A549 (cell line): Measurements from ENCODE around the gene DPEP3. TPM values are rescaled to one million over a fixed set of nuclear protein-coding genes. Genes with fewer than 3 reads are reported as not detected.

Source experiments
- ATAC-seq, 2 experiments: fragments of 200-7000 bp in 1 of 2; fragments of >200 bp in 1 of 2; cut with Nextera tagmentation in 1 of 2; cut with Tn5 transposase in 1 of 2; 3 replicates each; pipeline versions ENCODE4 v1.8.0 to v1.9.1; 2018 to 2020; ENCODE audit warnings: mild to moderate bottlenecking in 1 of 2, moderate library complexity in 1 of 2
- CTCF ChIA-PET: fragments of 300-600 bp; sonication (Branson Sonifier 250); formaldehyde crosslinking; extraction: SDS; loops from one replicate; lab custom pipeline; 2021; ENCODE audit warnings: antibody characterized with exemption, inconsistent platforms; lab: Yijun Ruan, JAX
- POLR2A ChIA-PET: fragments of 350-600 bp; formaldehyde crosslinking; extraction: SDS; loops from one replicate; lab custom pipeline; 2021; ENCODE audit warnings: antibody characterized with exemption, inconsistent platforms; lab: Yijun Ruan, JAX
- DNase-seq, 2 experiments: peaks; one replicate each; pipeline versions ENCODE4 v3.0.0 to v3.0.0-alpha.2; 2011 to 2016; ENCODE audit warnings: low read depth in 1 of 2, low spot score in 1 of 2
- FAIRE-seq: peaks from 2 replicates; lab custom pipeline; 2011; peaks lifted over from hg19 to GRCh38; lab: Jason Lieb, UNC
- H3K27ac ChIP-seq, 2 experiments: fragments of >200 bp; sonication (Bioruptor Twin); formaldehyde crosslinking; 3 replicates each; pipeline ENCODE4 v1.5.1; 2016 to 2017
- H3K4me1 ChIP-seq: fragments of >200 bp; sonication (Bioruptor Twin); formaldehyde crosslinking; 3 replicates; pipeline ENCODE4 v1.6.1; 2016
- H3K4me2 ChIP-seq: fragments of >200 bp; sonication (Bioruptor Twin); formaldehyde crosslinking; 3 replicates; pipeline ENCODE4 v1.6.1; 2016
- H3K4me3 ChIP-seq: fragments of >200 bp; sonication (Bioruptor Twin); formaldehyde crosslinking; 3 replicates; pipeline ENCODE4 v1.5.1; 2016
- H3K9me3 ChIP-seq: fragments of >200 bp; sonication (Bioruptor Twin); formaldehyde crosslinking; 3 replicates; pipeline ENCODE4 v1.6.1; 2016
- CBX8 ChIP-seq: fragments of 200-600 bp; sonication (generic); IDR thresholded peaks from 2 replicates; pipeline ENCODE4 v1.6.1; 2016
- CEBPB ChIP-seq, 2 experiments: fragments of >200 bp in 1 of 2; sonication (Bioruptor Twin) in 1 of 2; formaldehyde crosslinking in 1 of 2; IDR thresholded peaks; 2 replicates each; pipeline ENCODE4 v1.6.1; 2012 to 2016
- CHD2 ChIP-seq: fragments of 150-350 bp; IDR thresholded peaks from 2 replicates; pipeline ENCODE4 v1.6.1; 2014; ENCODE audit warnings: low read length; ENCODE audit not compliant: partially characterized antibody
- ESRRA ChIP-seq: fragments of 150-350 bp; IDR thresholded peaks from 2 replicates; pipeline ENCODE4 v1.6.1; 2014; ENCODE audit warnings: mild to moderate bottlenecking, low read length, borderline replicate concordance
- JUN ChIP-seq, 2 experiments: fragments of >200 bp; sonication (Bioruptor Twin); formaldehyde crosslinking; IDR thresholded peaks; 2 replicates in 1 of 2; 3 replicates in 1 of 2; pipeline ENCODE4 v1.6.1; 2016 to 2017
- MAFK ChIP-seq: fragments of 450-650 bp; IDR thresholded peaks from 2 replicates; pipeline ENCODE4 v1.6.1; 2014; ENCODE audit not compliant: partially characterized antibody
- RAD21 ChIP-seq, 2 experiments: fragments of >200 bp in 1 of 2; sonication (Bioruptor Twin) in 1 of 2; formaldehyde crosslinking in 1 of 2; IDR thresholded peaks in 1 of 2; conservative IDR thresholded peaks in 1 of 2; 2 replicates in 1 of 2; 3 replicates in 1 of 2; pipeline ENCODE4 v1.6.1; 2012 to 2018; ENCODE audit warnings: inconsistent platforms in 1 of 2
- RCOR1 ChIP-seq: fragments of 150-350 bp; IDR thresholded peaks from 2 replicates; pipeline ENCODE4 v1.6.1; 2014; ENCODE audit warnings: antibody characterized with exemption, low read length, low read depth
- TP53 ChIP-seq: fragments of 250-450 bp; sonication (Bioruptor Pico); IDR thresholded peaks from 2 replicates; pipeline ENCODE4 v1.5.0; 2021; ENCODE audit warnings: mild to moderate bottlenecking, moderate library complexity
- ZSCAN20 ChIP-seq: fragments of 250-450 bp; sonication (Bioruptor Pico); IDR thresholded peaks from 2 replicates; pipeline ENCODE4 v1.8.0; 2022; ENCODE audit warnings: mild to moderate bottlenecking, moderate library complexity
- WGBS: methylation state at CpG from one replicate; pipeline ENCODE4 v1.1.6; 2017; ENCODE audit errors: missing lambda C conversion rate; 5-methylcytosine and 5-hydroxymethylcytosine counted together
- polyA plus RNA-seq, 4 experiments: library from polyadenylated mRNA; depleted of rRNA in 3 of 4; stranded (reverse); fragments of >200 nt; fragmentation: RNase III in 1 of 4; extraction: RNeasy Plus Mini Kit Qiagen cat#74134 plus additional on column Dnase treatment in 1 of 4; gene quantifications; 2 replicates in 3 of 4; 3 replicates in 1 of 4; pipeline ENCODE4 v1.2.3, GENCODE V29; 2011 to 2017
- TF ChIP-seq, protein P1 (sequence below): fragments of 200-600 bp; sonication (generic); IDR thresholded peaks from 2 replicates; pipeline ENCODE4 v1.6.1; 2016; ENCODE audit warnings: antibody characterized with exemption, mild to moderate bottlenecking, moderate library complexity
- TF ChIP-seq, protein P2 (sequence below): IDR thresholded peaks from 2 replicates; pipeline ENCODE4 v1.6.1; 2012; ENCODE audit warnings: low read depth, borderline replicate concordance
- TF ChIP-seq, protein P3 (sequence below): IDR thresholded peaks from 2 replicates; pipeline ENCODE4 v1.6.1; 2012
- TF ChIP-seq, protein P4 (sequence below): fragments of >200 bp; sonication (Bioruptor Twin); formaldehyde crosslinking; IDR thresholded peaks from 3 replicates; pipeline ENCODE4 v1.5.1; 2016

The DPEP3 gene
- polyA plus RNA-seq, 2 of the 4 experiments (the other 2 are of a cell fraction): not detected

DNA sequence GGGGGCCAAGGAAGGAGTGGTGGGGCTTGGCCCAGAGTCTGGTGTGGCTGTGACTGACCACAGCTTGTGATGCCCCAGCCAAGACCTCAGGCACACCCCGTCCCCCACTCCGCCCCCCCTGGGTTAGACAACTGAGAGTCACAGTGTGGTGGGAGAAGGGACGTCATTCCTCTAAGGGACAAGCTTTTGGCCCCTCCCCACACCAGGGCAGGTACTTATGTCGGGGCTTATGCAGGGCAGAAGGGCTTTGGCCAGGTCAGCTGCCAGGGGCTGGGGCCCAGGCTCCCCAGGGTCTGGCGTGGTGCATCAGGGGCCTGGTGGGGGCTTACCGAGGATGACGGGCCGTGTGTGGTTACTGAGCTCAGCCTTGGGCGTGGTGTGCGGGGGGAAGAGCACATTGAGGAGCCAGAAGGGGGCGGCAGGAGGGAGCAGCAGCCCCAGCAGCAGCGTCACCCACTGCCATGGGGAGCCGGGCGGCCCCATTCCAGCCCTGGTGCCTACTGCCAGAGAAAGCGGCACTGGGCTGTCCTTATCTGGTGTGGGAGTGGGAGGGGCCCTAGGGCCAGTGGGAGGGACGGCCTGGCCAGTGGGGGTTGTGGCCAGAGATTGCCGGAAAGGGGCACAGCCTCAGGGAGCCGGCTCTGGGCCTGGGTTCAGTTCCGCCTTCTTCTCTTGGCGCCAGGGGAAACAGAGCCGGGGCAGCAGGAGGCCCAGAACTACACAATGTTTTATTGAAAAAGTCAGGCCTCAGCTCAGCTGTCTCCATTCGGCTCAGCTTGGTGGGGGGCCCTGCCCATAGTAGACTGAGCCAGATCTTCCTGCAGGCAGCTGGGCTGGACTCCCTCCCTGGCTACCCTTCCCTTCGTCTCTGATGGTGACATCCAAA is 36.4 kb downstream of the DPEP3 start, which contains the start of gene LCAT (continued):
- TF ChIP-seq, protein P1, sequence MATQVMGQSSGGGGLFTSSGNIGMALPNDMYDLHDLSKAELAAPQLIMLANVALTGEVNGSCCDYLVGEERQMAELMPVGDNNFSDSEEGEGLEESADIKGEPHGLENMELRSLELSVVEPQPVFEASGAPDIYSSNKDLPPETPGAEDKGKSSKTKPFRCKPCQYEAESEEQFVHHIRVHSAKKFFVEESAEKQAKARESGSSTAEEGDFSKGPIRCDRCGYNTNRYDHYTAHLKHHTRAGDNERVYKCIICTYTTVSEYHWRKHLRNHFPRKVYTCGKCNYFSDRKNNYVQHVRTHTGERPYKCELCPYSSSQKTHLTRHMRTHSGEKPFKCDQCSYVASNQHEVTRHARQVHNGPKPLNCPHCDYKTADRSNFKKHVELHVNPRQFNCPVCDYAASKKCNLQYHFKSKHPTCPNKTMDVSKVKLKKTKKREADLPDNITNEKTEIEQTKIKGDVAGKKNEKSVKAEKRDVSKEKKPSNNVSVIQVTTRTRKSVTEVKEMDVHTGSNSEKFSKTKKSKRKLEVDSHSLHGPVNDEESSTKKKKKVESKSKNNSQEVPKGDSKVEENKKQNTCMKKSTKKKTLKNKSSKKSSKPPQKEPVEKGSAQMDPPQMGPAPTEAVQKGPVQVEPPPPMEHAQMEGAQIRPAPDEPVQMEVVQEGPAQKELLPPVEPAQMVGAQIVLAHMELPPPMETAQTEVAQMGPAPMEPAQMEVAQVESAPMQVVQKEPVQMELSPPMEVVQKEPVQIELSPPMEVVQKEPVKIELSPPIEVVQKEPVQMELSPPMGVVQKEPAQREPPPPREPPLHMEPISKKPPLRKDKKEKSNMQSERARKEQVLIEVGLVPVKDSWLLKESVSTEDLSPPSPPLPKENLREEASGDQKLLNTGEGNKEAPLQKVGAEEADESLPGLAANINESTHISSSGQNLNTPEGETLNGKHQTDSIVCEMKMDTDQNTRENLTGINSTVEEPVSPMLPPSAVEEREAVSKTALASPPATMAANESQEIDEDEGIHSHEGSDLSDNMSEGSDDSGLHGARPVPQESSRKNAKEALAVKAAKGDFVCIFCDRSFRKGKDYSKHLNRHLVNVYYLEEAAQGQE: no peak
- no peak for TF ChIP-seq ZSCAN20 (CRISPR knock-in tag)

DNA sequence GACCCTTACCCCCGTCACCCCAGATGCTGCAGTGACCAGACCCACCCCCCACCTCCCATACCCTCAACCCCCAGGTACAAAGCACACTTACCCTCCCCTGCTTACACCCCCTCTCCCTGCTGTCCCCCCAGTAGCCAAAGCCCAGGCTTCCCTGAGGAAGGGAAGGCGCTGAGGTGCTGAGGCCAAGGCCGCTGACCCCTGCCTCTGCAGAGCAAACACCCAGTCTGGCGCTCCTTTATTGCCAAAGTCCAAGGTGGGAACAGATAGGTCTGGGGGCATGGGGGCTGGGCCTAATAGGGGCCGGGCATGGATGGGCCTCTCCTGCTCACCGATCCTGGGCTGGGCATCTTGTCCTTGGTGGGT is 37.1 kb downstream of the DPEP3 start:
- no peak for DNase-seq
- no peak overlapping the region for H3K27ac ChIP-seq
- WGBS: 81% methylated on average over 4 of the region's 6 CpGs
- FAIRE-seq: no peak
- CTCF ChIA-PET: interaction anchor here (0.6 to 5.2 kb wide), 9 partner anchors 10 to 284 kb away, joined by 3 to 54 read pairs (median 5); no protein-coding TSS in a partner anchor
- ATAC-seq: no peak
- H3K4me1 ChIP-seq: no peaks in the 10 kb centered on the region
- no peaks in the 10 kb centered on the region for H3K9me3 ChIP-seq
- TF ChIP-seq RCOR1: no peak
- H3K4me3 ChIP-seq: no peak overlapping the region
- POLR2A ChIA-PET: no interaction called here
- H3K4me2 ChIP-seq: no peak overlapping the region

DNA sequence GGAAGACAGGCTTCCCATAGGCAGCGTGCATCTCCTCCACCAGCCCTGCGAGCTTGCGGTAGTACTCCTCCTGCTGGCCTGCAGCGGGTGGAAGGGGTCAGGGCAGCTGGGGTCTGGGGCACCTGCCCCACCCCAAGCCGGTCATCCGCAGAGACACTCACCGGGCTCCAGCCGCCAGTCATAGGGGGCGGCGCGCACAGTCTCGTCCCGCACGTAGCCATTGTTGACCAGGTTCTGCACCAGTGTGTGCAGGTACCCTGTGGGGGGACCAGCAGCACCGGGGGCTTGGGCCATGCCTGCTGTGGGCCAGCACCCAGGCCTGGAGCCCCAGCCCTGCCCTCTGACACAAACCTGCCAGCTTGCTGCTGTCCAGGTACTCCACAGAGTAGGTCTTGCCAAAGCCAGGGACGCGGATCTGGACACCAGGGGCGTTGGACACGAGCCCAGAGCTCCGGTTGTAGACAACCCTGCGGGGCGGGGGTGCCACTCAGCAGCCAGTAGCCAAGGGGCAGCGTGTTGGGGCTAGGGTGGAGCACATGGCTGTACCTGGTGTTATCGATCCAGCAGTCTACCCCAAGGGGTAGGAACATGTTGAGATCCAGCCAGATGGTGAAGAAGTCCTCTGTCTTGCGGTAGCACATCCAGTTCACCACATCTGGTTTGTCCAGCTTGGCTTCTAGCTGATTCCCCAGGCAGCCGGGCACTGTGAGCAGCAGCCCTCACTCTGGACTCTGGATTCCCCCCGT is 37.6 kb downstream of the DPEP3 start:
- no peak overlapping the region for H3K27ac ChIP-seq
- 92% methylated on average over 24 of the region's 27 CpGs for WGBS
- H3K4me3 ChIP-seq: no peak overlapping the region
- FAIRE-seq (no peak), DNase-seq (no peak), ATAC-seq (peak in 1 of 2 experiments; percentile 30; a peak in 3 of 6 replicates)
- CTCF ChIA-PET: interaction anchor here (0.6 to 5.2 kb wide), 22 partner anchors 10 to 421 kb away, joined by 3 to 54 read pairs (median 4); no protein-coding TSS in a partner anchor
- POLR2A ChIA-PET: no interaction called here
- no peak for TF ChIP-seq CBX8
- TF ChIP-seq ZSCAN20 (CRISPR knock-in tag): no peak
- TF ChIP-seq, protein P2, sequence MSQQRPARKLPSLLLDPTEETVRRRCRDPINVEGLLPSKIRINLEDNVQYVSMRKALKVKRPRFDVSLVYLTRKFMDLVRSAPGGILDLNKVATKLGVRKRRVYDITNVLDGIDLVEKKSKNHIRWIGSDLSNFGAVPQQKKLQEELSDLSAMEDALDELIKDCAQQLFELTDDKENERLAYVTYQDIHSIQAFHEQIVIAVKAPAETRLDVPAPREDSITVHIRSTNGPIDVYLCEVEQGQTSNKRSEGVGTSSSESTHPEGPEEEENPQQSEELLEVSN: no peak
- TF ChIP-seq MAFK: no peak
- TF ChIP-seq, protein P3, sequence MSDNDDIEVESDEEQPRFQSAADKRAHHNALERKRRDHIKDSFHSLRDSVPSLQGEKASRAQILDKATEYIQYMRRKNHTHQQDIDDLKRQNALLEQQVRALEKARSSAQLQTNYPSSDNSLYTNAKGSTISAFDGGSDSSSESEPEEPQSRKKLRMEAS: 0 out of 2 replicates have a peak, but pooled peaks have one; percentile 6
- no peak for TF ChIP-seq TP53 (CRISPR knock-in tag)
- TF ChIP-seq, all 56 proteins: peak for 1
- H3K9me3 ChIP-seq: no peaks in the 10 kb centered on the region
- H3K4me2 ChIP-seq: no peak overlapping the region
- H3K4me1 ChIP-seq: no peaks in the 10 kb centered on the region

DNA sequence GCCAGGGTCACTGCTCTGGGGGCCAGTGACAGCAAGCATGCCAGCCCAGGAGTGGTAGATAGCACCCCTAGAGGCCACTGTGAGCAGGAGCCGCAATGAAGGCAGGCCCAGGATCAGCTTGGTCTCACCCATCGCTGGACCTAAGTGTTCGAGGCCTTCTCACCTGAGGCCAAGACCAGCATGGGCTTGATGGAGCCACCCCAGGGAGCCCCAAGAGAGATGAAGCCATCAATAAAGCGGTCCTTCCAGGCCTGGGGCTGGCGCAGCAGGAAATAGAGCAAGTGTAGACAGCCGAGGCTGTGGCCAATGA is 38.1 kb downstream of the DPEP3 start:
- H3K27ac ChIP-seq: no peak overlapping the region
- ATAC-seq: peak; percentile 79 to 85
- ChIA-PET CTCF (interaction anchor here (0.6 to 5.2 kb wide), 22 partner anchors 9 to 421 kb away, joined by 3 to 54 read pairs (median 3); no protein-coding TSS in a partner anchor), POLR2A (no interaction called here)
- DNase-seq: peak; percentile 66 to 67
- no peak overlapping the region for H3K4me3 ChIP-seq
- H3K9me3 ChIP-seq: no peaks in the 10 kb centered on the region
- no peak overlapping the region for H3K4me2 ChIP-seq
- H3K4me1 ChIP-seq: peaks cover 4% of the 10 kb centered on the region; the same call in 2 of the 3 replicates
- WGBS: 74% methylated on average over 3 of the region's 6 CpGs
- TF ChIP-seq ESRRA (no peak), JUN (IDR thresholded peaks at IDR 0.05) (no peak), CHD2 (no peak), CEBPB (IDR thresholded peaks at IDR 0.05) (no peak), RAD21 (conservative IDR thresholded peaks at IDR 0.05 in 1 of 2, IDR thresholded peaks at IDR 0.05 in 1 of 2) (peak; percentile 33 to 47; a peak in 3 of 5 replicates)
- TF ChIP-seq, protein P3: 0 out of 2 replicates have a peak, but pooled peaks have one; percentile 25
- TF ChIP-seq, protein P4, sequence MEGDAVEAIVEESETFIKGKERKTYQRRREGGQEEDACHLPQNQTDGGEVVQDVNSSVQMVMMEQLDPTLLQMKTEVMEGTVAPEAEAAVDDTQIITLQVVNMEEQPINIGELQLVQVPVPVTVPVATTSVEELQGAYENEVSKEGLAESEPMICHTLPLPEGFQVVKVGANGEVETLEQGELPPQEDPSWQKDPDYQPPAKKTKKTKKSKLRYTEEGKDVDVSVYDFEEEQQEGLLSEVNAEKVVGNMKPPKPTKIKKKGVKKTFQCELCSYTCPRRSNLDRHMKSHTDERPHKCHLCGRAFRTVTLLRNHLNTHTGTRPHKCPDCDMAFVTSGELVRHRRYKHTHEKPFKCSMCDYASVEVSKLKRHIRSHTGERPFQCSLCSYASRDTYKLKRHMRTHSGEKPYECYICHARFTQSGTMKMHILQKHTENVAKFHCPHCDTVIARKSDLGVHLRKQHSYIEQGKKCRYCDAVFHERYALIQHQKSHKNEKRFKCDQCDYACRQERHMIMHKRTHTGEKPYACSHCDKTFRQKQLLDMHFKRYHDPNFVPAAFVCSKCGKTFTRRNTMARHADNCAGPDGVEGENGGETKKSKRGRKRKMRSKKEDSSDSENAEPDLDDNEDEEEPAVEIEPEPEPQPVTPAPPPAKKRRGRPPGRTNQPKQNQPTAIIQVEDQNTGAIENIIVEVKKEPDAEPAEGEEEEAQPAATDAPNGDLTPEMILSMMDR: peak; percentile 55
- TF ChIP-seq, all 56 proteins: peak for 3
- no peak for FAIRE-seq
